ENCODE measurements around the gene CCL23. TPM values are rescaled to one million over a fixed set of nuclear protein-coding genes. Genes with fewer than 3 reads are reported as not detected.

Gene CCL23
- total RNA-seq, 2 donors from 2014 or later: not detected

Other genes starting within 250 kb of the CCL23 start
- under 1 TPM in 1 of 2 donors, not detected in 1; 0.74 TPM for gene MMP28, start 222.3 kb downstream of the CCL23 start, total RNA-seq
- 100 to 1,000 TPM; 283 to 312 TPM for gene TAF15, start 208.5 kb downstream of the CCL23 start, total RNA-seq
- not detected for gene HEATR9, start 149.1 kb downstream of the CCL23 start, total RNA-seq
- 10 to 100 TPM; 13.1 to 14.7 TPM for gene CCL5, start 137.6 kb downstream of the CCL23 start, total RNA-seq
- gene RDM1, start 87.2 kb downstream of the CCL23 start, total RNA-seq: 10 to 100 TPM in 1 of 2 donors, 1 to 10 TPM in 1; 8.4 to 12.8 TPM
- gene LYZL6, start 74.3 kb downstream of the CCL23 start, total RNA-seq: not detected
- gene CCL16, start 36.5 kb downstream of the CCL23 start, total RNA-seq: not detected
- not detected for gene CCL14, start 31.2 kb downstream of the CCL23 start, total RNA-seq
- gene CCL15, start 16.4 kb downstream of the CCL23 start, total RNA-seq: not detected
- under 1 TPM in 1 of 2 donors, not detected in 1; 0.37 TPM for gene CCL18, start 46.3 kb upstream of the CCL23 start, total RNA-seq
- 10 to 100 TPM; 34.3 to 64.4 TPM for gene CCL3, start 72.2 kb upstream of the CCL23 start, total RNA-seq
- gene CCL4, start 85.9 kb upstream of the CCL23 start, total RNA-seq: 10 to 100 TPM; 22.9 to 65.8 TPM
- gene TBC1D3B, start 158.7 kb upstream of the CCL23 start, total RNA-seq: 1 to 10 TPM; 4.3 to 7.6 TPM
- gene CCL3L1, start 178.8 kb upstream of the CCL23 start, total RNA-seq: 1 to 10 TPM; 2.5 to 5.6 TPM
- 10 to 100 TPM in 1 of 2 donors, 1 to 10 TPM in 1; 3.9 to 21.2 TPM for gene CCL4L2, start 193.1 kb upstream of the CCL23 start, total RNA-seq
- under 1 TPM; 0.16 to 0.52 TPM for gene TBC1D3I, start 246.6 kb upstream of the CCL23 start, total RNA-seq